HG03108 (cell line): ENCODE measurements around the gene ORAI3.
A peak's percentile ranks its signal among the peaks of the same experiment; 100 is the strongest.

Source experiments
- ATAC-seq: cut with Tn5 transposase; IDR thresholded peaks from one replicate; pipeline ENCODE4 v1.9.1; 2021; ENCODE audit warnings: moderate library complexity; ENCODE audit not compliant: unreplicated experiment

Gene ORAI3

GRCh38 chr16:30948667-30949649 lies at the start of gene ORAI3:
TSS of gene ORAI3 (plus strand) at chr16:30949068. CDS start at chr16:30949290, 222 bp downstream.
- ATAC-seq, result peak; percentile 61

GRCh38 chr16:30899794-30900193 lies 49.1 kb upstream of the ORAI3 start:
- ATAC-seq, result no peak

DNA sequence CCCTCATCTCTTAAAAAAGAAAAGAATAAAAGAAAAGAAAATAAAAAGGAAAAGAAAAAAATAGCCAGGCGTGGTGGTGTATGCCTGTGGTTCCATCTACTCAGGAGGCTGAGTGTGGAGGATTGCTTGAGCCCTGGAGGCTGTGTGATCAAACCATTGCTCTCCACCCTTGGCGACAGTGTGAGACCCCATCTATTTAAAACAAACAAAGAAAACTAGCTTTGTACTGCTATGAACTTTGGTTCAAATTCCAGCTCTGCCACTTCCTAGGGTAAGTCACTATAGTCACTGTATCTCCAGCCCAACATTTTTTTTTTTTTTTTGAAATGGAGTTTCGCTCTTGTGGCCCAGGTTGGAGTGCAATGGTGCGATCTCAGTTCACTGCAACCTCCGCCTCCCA lies 48.3 kb upstream of the ORAI3 start:
- ATAC-seq, result no peak

- no peak for ATAC-seq
These were observed 47.5 kb upstream of the ORAI3 start for GRCh38 chr16:30901201-30902028.

DNA sequence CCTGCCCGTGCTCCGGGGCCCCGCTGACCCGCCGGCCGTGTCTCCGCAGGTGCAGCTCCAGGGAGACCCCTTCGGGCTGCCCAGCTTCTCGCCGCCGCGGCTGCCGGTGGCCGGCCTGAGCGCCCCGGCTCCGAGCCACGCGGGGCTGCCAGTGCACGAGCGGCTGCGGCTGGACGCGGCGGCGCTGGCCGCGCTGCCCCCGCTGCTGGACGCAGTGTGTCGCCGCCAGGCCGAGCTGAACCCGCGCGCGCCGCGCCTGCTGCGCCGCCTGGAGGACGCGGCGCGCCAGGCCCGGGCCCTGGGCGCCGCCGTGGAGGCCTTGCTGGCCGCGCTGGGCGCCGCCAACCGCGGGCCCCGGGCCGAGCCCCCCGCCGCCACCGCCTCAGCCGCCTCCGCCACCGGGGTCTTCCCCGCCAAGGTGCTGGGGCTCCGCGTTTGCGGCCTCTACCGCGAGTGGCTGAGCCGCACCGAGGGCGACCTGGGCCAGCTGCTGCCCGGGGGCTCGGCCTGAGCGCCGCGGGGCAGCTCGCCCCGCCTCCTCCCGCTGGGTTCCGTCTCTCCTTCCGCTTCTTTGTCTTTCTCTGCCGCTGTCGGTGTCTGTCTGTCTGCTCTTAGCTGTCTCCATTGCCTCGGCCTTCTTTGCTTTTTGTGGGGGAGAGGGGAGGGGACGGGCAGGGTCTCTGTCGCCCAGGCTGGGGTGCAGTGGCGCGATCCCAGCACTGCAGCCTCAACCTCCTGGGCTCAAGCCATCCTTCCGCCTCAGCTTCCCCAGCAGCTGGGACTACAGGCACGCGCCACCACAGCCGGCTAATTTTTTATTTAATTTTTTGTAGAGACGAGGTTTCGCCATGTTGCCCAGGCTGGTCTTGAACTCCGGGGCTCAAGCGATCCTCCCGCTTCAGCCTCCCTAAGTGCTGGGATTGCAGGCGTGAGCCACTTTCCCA lies 46.6 kb upstream of the ORAI3 start:
- ATAC-seq, result peak; percentile 63

- no peak for ATAC-seq
These were observed 45.9 kb upstream of the ORAI3 start for GRCh38 chr16:30903002-30903401.

GRCh38 chr16:30903596-30903995 lies 45.3 kb upstream of the ORAI3 start:
- no peak for ATAC-seq

GRCh38 chr16:30904114-30904780 lies 44.6 kb upstream of the ORAI3 start:
- ATAC-seq, result no peak

- ATAC-seq, result no peak
These were observed 41.8 kb upstream of the ORAI3 start for GRCh38 chr16:30907064-30907463.

DNA sequence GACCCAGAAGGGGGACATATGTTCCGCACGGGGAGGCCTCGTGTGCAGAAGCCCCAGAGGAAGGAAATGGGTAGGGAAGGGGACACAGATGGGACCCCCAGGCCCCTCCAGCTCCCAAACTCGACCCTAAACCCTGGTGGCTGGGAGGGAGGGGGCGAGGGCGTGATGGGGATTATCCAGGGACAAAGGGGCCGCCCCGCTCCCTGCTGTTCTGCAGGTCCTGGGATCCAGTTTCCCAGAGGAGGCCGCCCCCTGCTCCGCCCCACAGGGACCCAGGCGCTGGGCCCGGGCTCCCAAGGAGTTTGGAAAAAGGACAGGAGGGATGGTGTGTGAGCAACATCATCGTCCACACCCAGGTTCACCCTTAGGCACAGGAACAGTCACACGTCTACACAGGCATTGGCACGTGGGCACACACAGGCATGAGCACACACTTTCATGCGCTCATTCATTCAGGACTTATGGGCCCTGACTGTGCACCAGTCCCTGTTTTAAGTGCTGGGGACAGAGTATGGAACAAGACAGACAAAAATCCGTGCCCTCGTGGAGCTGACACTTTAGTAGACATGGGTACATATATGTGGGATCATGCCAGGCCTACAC lies 38.3 kb upstream of the ORAI3 start:
- ATAC-seq, result no peak

DNA sequence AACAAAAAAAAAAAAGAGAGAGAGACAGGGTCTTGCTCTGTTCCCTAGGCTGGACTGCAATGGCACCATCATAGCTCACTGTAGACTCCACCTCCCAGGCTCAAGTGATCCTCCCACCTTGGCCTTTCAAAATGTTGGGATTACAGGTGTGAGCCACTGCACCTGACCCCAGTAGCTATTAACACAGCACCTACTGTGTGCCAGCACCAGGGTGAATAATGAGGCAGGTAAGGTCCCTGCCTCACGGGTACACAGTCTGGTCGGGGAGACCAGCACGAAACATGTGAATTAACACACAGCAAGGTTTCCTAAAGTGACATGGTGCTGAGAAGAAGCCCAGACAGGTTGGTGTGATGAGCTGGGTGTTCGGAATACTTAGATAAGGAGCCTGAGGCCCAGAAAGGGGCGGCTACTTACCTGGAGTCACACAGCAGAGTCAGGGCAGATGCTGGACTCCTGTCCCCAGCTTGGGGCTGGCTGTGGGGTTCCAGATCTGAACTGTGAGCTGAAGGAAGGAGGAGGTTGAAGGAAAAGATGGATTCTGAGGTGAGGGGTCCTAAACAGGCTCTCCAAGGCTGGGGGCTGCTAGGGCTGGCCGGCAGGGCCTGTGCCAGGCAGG lies 36.0 kb upstream of the ORAI3 start:
- ATAC-seq, result no peak

DNA sequence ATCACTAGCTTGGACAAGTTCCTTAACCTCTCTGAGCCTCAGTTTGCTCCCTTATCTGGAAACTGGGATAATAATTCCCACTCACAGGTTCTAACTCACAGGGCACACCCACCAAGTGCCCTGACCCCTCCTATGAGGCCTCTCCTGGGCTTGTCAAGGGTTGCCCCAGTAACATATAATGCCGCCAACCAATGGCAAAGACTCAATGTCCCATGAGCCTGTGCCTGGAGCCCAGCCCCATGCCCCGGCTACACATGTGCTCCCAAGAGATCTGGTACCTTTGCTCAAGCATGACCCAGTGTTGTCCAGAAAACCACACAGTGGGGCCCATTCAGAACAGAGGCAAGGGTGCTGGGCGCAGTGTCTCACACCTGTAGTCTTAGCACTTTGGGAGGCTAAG lies 34.0 kb upstream of the ORAI3 start:
- ATAC-seq, result no peak

GRCh38 chr16:30918614-30919013 lies 30.3 kb upstream of the ORAI3 start:
- no peak for ATAC-seq

- no peak for ATAC-seq
These were observed 28.0 kb upstream of the ORAI3 start for GRCh38 chr16:30920891-30921290.

DNA sequence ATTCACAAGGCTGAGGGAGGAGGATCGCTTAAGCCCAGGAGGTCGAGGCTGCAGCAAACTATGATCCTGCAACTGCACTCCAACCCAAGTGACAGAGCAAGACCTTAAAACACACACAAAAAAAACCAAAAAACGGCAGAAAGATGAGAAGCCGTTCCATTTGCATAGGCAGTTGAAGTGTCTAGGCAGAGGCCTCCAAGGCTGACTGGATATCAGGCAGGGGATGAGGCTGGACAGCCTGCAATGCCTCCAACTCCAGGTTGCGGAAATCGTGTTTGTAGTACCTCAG lies 27.5 kb upstream of the ORAI3 start:
- ATAC-seq, result no peak

- ATAC-seq, result peak; percentile 1
These were observed 27.0 kb upstream of the ORAI3 start for GRCh38 chr16:30921748-30922419.

- ATAC-seq, result peak; percentile 63
These were observed 26.4 kb upstream of the ORAI3 start for GRCh38 chr16:30922420-30922959.

- ATAC-seq, result peak; percentile 66
These were observed 25.8 kb upstream of the ORAI3 start for GRCh38 chr16:30922960-30923535.
